MV-4-11 (cell line): Measurements from ENCODE around the gene PPP1R13L.
"Not testable (repeated sequence)": the region's sequence is repeated elsewhere in the genome, so short reads cannot be mapped to it uniquely, and the experiment has no call there.

Experiments
- DNase-seq: peaks from one replicate; lab custom pipeline; 2025; lab: John Stamatoyannopoulos, UW

The PPP1R13L gene

DNA sequence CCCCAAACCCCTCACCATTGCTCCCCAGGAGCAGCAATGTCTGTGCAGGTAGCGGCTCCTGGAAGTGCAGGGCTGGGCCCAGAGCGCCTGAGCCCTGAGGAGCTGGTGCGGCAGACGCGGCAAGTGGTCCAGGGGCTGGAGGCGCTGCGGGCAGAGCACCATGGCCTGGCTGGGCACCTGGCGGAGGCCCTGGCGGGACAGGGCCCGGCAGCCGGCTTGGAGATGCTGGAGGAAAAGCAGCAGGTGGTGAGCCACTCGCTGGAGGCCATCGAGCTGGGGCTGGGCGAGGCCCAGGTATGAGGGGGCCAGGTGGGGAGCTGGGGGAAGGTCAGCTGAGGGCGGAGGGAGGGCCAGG lies 59.4 kb downstream of the PPP1R13L start:
- DNase-seq = no peak

DNA sequence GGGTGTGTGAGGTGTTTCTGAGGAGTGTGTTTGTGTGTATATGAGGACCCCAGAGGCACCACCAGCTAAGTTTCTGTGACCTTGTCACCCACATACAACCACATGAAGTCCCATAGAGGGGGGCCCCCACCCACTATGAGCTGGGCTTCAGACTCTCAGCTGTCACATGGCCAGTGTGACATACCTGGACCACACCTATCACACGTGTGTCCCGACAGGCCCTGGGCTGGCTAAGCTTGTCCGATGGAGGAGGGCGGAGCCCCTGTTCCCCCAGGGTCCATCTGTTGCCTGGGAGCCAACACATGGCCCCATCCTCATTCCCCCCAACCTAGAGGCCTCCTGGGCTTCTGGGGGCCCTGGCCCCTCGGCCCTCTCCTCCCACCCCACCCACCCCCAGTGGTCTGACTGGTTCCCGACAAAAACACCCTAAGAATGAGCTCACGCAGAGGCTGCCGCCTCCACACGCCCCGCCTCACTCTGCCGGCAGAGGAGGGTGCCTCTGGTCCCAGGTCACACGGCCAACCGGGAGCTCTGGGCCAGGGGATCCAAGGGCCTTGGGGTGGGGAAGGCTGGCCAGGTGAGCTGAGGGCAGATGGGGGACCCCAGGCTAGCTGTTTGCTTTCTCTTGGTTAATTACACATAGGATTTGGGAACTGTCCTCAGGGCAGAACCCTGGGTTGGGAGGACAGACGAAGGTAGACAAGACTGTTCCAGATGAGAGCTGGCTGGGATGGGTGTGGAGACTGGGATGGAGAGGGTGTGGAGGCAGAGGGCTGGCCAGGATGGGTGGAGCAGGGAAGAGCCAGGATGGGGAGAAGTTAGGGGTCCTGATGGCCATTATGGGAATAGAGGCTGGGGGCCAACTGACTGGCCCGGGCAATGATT lies 60.0 kb downstream of the PPP1R13L start:
- DNase-seq = no peak

DNA sequence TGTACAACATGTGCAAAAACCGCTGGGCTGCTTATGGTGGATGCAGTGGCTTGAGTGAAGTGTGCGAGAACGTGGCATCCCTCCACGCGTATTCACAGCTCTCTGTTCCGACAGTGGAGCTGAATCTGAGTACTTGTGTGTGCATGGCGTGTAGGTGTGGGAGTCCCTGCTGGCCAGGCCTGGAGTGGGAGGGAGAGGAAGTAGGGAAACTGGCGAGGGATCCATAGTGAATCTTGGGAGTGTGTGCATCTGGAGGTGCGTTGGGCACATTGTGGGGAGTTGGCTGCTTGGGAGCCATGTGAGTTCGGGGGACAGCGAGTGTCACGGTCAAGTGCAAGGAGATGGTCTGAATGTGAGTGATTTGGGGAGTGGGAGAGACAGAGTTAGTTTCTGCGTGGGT lies 62.0 kb downstream of the PPP1R13L start:
- DNase-seq = no peak

DNA sequence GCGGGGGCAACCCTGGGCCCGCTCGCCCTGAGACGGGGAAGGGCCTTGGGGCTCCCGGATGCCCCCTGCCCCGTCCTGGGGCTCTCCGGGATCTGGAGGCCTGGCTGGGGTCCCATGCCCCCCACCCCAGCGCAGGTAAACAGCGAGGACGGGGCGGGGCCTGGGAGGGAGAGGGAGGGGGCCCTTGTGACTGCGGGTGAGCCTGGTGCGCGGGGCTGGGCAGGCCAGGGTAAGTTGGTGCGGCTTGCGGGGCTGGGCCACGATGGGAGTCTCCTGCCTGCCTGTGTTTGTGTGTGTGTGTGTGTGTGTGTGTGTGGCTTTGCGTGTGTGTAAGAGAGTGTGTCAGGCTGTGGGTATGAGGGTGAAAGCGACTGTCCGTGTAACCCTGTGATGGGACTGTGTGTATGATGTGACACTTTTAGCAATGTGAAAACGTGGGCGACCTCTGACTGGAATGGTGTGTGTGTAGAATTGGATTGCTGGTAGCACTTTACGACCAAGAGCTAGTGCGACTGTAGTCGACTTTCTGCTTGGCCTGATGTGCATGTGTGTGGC lies 63.9 kb downstream of the PPP1R13L start:
- DNase-seq = no peak

DNA sequence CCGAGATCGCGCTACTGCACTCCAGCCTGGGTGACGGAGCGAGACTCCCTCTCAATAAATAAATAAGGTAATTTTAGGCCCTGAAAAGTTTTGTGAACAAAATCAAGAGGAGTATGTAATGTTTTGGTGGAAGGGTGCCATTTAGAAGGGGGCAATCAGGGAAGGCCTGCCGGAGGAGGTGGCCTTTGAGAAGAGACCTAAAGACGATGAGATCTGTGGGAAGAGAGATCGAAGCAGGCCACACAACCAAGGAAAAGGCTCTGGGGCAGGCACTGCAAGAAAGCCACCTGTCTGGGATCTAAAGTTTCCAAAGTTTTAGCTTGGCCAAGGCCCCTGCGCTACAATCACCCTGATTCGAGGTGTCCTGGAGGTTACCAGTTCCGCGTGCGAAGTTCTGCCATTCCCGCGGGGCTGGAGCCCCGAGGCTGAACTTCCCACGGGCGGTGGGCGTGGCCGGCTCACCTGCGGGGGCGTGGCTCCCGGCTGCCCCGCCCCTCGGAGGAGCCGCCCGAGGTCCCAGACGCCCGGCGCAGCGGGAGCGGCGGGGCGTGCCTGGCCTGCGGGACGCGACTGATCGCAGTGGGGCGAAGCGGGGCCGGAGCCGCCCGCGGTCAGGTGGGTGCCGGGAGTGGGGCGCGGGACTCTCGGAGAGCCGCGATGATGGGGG lies 64.5 kb downstream of the PPP1R13L start, which contains the start of gene KLC3:
Gene KLC3, plus strand, starts transcription at position 519 of the 667 bp plus-strand sequence. CDS start 4,792 bp downstream, outside the sequence.
- no peak for DNase-seq

DNA sequence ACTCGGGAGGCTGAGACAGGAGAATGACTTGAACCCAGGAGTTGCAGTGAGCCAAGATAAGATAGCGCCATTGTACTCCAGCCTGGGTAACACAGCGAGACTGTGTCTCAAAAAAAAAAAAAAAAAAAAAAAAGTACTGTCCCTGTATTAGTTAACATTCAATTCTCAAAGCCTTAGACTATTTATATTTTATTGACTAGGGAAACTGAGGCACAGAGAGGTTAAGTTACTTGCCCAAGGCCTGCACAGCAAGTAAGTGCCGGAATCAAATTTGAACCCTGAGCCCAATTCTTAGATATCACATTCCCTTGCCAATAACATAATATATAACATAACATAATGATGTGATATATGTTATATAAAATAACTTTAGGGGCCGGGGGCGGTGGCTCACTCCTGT lies 65.2 kb downstream of the PPP1R13L start:
- DNase-seq = no peak

DNA sequence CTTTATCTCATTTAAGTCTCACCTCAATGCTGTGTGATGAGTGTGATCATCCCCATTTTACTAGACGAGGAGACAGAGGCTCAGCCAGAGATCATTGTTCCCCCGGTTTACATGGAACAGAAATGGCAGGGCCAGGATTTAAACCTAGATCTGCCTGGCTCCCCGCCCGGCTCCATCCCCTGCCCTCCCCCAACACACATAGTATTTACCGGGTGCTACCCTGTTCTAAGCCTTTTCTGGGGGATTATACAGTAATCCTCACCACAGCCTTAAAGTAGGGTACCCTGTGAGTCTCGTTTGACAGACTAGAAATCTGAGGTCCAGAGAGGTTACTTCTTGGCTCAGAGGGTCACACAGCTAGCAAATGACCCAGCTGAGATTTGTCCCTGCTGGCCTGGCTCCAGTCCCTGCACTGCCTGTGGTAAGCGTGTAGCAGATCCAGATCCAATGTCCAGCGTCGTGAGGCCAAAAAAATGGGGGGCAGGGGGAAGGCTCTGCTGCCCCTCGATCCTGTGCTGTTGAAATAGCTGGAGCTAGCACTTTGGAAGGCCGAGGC lies 68.1 kb downstream of the PPP1R13L start:
- DNase-seq = no peak

DNA sequence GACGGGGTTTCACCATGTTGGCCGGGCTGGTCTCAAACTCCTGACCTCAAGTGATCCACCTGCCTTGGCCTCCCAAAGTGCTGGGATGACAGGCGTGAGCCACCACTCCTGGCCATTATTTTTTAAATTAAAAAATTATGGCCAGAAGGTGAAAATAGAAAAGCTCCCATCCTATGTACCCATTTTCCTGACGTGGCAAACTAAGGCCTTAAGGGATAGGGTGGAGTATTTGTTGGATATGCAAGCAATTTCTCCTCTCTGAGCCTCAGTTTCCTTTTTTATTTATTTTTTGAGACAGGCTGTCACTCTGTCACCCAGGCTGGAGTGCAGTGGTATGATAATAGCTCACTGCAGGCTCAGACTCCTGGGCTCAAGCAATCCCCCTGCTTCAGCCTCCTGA lies 70.0 kb downstream of the PPP1R13L start:
- not testable (repeated sequence) for DNase-seq

DNA sequence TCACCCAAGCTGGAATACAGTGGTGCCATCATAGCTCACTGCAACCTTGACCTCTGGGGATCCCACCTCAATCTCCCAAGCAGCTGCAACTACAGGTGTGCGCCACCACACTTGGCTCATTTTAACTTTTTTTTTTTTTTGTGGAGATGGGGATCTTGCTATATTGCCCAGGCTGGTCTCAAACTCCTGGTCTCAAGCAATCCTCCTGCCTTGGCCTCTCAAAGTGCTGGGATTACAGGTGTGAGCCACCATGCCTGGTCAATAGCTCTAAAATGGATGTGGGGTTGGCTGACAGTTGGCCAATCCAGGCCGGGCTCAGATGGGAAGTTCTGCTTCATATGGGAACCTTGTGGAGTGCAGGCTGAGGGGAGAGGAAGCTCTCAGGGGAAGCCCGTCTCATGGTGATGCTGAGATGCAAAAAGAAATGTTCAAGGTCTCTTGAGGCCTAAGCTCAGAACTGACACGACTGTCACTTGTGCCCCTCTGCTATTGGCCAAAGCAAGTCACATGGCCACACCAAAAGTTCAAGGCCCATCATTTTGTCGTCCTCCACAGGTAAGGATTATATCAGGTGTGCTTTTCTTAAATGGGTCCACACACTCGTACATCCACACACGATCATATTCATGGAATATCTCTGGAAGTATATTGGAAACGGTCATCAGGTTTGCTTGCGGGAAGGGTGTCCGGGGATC lies 71.1 kb downstream of the PPP1R13L start:
- DNase-seq = no peak

DNA sequence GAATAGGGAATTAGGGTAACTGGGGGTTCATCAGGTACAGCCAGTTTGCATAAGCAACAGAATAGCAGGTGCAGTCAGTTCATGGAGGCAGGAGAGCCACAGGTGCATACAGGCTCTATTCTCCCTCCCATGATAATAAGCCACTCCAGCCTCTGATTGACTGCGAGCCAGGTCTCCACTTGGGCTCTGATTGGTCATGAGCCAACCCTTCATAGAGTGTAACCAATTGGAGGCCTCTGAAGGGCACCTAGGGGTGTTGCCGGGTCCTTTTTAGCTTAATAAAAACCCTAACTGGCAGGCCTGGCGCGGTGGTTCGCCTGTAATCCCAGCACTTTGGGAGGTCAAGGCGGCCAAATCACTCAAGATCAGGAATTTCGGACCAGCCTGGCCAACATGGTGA lies 73.5 kb downstream of the PPP1R13L start:
- no peak for DNase-seq
